HCT116 (cell line): ENCODE measurements around the gene ADIG.
"Not testable (repeated sequence)": the region's sequence is repeated elsewhere in the genome, so short reads cannot be mapped to it uniquely, and the experiment has no call there.

Source experiments
- CTCF ChIP-seq, 3 experiments: fragments of 200-600 bp in 1 of 3; sonication (generic) in 1 of 3; IDR thresholded peaks in 2 of 3; conservative IDR thresholded peaks in 1 of 3; 2 replicates each; pipeline ENCODE4 v1.5.1; 2012 to 2017; ENCODE audit warnings: low read depth in 2 of 3, low read length in 2 of 3, antibody characterized with exemption in 1 of 3, borderline replicate concordance in 1 of 3, control low read depth in 1 of 3, mild to moderate bottlenecking in 1 of 3, mixed read lengths in 1 of 3, mixed run types in 1 of 3, moderate library complexity in 1 of 3; ENCODE audit not compliant: insufficient read depth in 1 of 3
- EZH2 ChIP-seq: fragments of 200-600 bp; sonication (generic); IDR thresholded peaks from 2 replicates; pipeline ENCODE4 v1.6.1; 2017; ENCODE audit warnings: antibody characterized with exemption, mixed run types
- EZH2phosphoT487 ChIP-seq: fragments of 200-600 bp; IDR thresholded peaks from 2 replicates; pipeline ENCODE4 v1.6.1; 2018; ENCODE audit warnings: antibody characterized with exemption, borderline replicate concordance
- MAX ChIP-seq: IDR thresholded peaks from 2 replicates; pipeline ENCODE4 v1.6.1; 2012
- POLR2A ChIP-seq: IDR thresholded peaks from 2 replicates; pipeline ENCODE4 v1.7.0; 2011; ENCODE audit warnings: borderline replicate concordance; ENCODE audit not compliant: insufficient read depth, insufficient read length; ENCODE audit errors: extremely low read depth
- SIN3A ChIP-seq: IDR thresholded peaks from 2 replicates; pipeline ENCODE4 v1.6.1; 2012; ENCODE audit warnings: low read depth
- TCF7L2 ChIP-seq: IDR thresholded peaks from 2 replicates; pipeline ENCODE4 v1.7.0; 2011; ENCODE audit warnings: borderline replicate concordance, inconsistent platforms; ENCODE audit not compliant: insufficient read depth, insufficient read length; ENCODE audit errors: extremely low read depth

GRCh38 chr20:38594281-38594680, 13.3 kb downstream of the ADIG start:
- not testable (repeated sequence) for TF ChIP-seq MAX; TCF7L2; CTCF (IDR thresholded peaks at IDR 0.05 in 2 of 3, conservative IDR thresholded peaks at IDR 0.05 in 1 of 3; ENCODE audit: borderline replicate concordance in 1 of 3, insufficient read depth in 1 of 3, low read depth in 2 of 3, low read length in 2 of 3); EZH2phosphoT487; EZH2; SIN3A; POLR2A
